HEK293 (cell line): Measurements from ENCODE around the gene C2orf81.

Source experiments
- BCL11B ChIP-seq: fragments of 450-650 bp; formaldehyde crosslinking; IDR thresholded peaks from 2 replicates; pipeline ENCODE4 v1.5.1; 2016; ENCODE audit warnings: low read depth, missing biosample characterization, missing genetic modification characterization
- GFI1B ChIP-seq: fragments of 450-650 bp; formaldehyde crosslinking; IDR thresholded peaks from 2 replicates; pipeline ENCODE4 v1.5.1; 2016; ENCODE audit warnings: missing biosample characterization, missing genetic modification characterization
- HOXC10 ChIP-seq: sonication (generic); formaldehyde crosslinking; IDR thresholded peaks from 2 replicates; pipeline ENCODE4 v1.8.1; 2023; ENCODE audit warnings: mild to moderate bottlenecking, missing genetic modification reagents
- HOXD13 ChIP-seq: sonication (generic); formaldehyde crosslinking; IDR thresholded peaks from 2 replicates; pipeline ENCODE4 v1.8.0; 2022; ENCODE audit warnings: missing genetic modification reagents, borderline replicate concordance
- MYNN ChIP-seq: fragments of 450-650 bp; formaldehyde crosslinking; IDR thresholded peaks from 2 replicates; pipeline ENCODE4 v1.5.1; 2016; ENCODE audit warnings: missing biosample characterization, missing genetic modification characterization, borderline replicate concordance
- MZF1 ChIP-seq: fragments of 450-650 bp; formaldehyde crosslinking; IDR thresholded peaks from 2 replicates; pipeline ENCODE4 v1.5.1; 2017; ENCODE audit warnings: missing biosample characterization, missing genetic modification characterization, borderline replicate concordance
- PRDM6 ChIP-seq: fragments of 450-650 bp; formaldehyde crosslinking; IDR thresholded peaks from 2 replicates; pipeline ENCODE4 v1.5.1; 2017; ENCODE audit warnings: missing biosample characterization, missing genetic modification characterization
- RBAK ChIP-seq: fragments of 450-650 bp; formaldehyde crosslinking; IDR thresholded peaks from 2 replicates; pipeline ENCODE4 v1.5.1; 2016; ENCODE audit warnings: missing biosample characterization, missing genetic modification characterization
- SETDB1 ChIP-seq: IDR thresholded peaks from one replicate; pipeline ENCODE4 v1.6.1; 2017; ENCODE audit warnings: mild to moderate bottlenecking, low read length, moderate library complexity, mixed read lengths; ENCODE audit not compliant: insufficient read length
- ZFP41 ChIP-seq: fragments of 450-650 bp; formaldehyde crosslinking; IDR thresholded peaks from 2 replicates; pipeline ENCODE4 v1.5.1; 2016; ENCODE audit warnings: missing biosample characterization, missing genetic modification characterization, borderline replicate concordance
- ZNF112 ChIP-seq: fragments of 450-650 bp; formaldehyde crosslinking; IDR thresholded peaks from 2 replicates; pipeline ENCODE4 v1.5.0; 2017; ENCODE audit warnings: missing biosample characterization, missing genetic modification characterization
- ZNF140 ChIP-seq: fragments of 450-650 bp; formaldehyde crosslinking; IDR thresholded peaks from 2 replicates; pipeline ENCODE4 v1.5.1; 2016; ENCODE audit warnings: missing biosample characterization, missing genetic modification characterization
- ZNF157 ChIP-seq: fragments of 450-650 bp; formaldehyde crosslinking; IDR thresholded peaks from 2 replicates; pipeline ENCODE4 v1.5.1; 2016; ENCODE audit warnings: missing biosample characterization, missing genetic modification characterization
- ZNF175 ChIP-seq: fragments of 450-650 bp; formaldehyde crosslinking; IDR thresholded peaks from 2 replicates; pipeline ENCODE4 v1.5.1; 2016; ENCODE audit warnings: missing biosample characterization, missing genetic modification characterization
- ZNF19 ChIP-seq: fragments of 450-650 bp; formaldehyde crosslinking; IDR thresholded peaks from 2 replicates; pipeline ENCODE4; 2016; ENCODE audit warnings: missing biosample characterization, missing genetic modification characterization, low read depth
- ZNF24 ChIP-seq: fragments of 450-650 bp; formaldehyde crosslinking; IDR thresholded peaks from 2 replicates; pipeline ENCODE4 v1.5.1; 2016; ENCODE audit warnings: missing biosample characterization, missing genetic modification characterization
- ZNF302 ChIP-seq: fragments of 450-650 bp; formaldehyde crosslinking; IDR thresholded peaks from 2 replicates; pipeline ENCODE4 v1.5.1; 2016; ENCODE audit warnings: missing biosample characterization, missing genetic modification characterization, low read depth
- ZNF324 ChIP-seq: fragments of 450-650 bp; formaldehyde crosslinking; IDR thresholded peaks from 2 replicates; pipeline ENCODE4 v1.5.1; 2016; ENCODE audit warnings: missing biosample characterization, missing genetic modification characterization
- ZNF510 ChIP-seq: fragments of 450-650 bp; formaldehyde crosslinking; IDR thresholded peaks from 2 replicates; pipeline ENCODE4 v1.5.1; 2018; ENCODE audit warnings: mild to moderate bottlenecking, missing genetic modification characterization, missing biosample characterization; ENCODE audit not compliant: insufficient replicate concordance
- ZNF548 ChIP-seq: fragments of 450-650 bp; formaldehyde crosslinking; IDR thresholded peaks from 2 replicates; pipeline ENCODE4 v1.5.1; 2016; ENCODE audit warnings: missing biosample characterization, missing genetic modification characterization
- ZNF549 ChIP-seq: fragments of 450-650 bp; IDR thresholded peaks from 2 replicates; pipeline ENCODE4 v1.5.1; 2018; ENCODE audit warnings: missing biosample characterization, missing genetic modification characterization, mild to moderate bottlenecking, inconsistent platforms, moderate library complexity
- ZNF623 ChIP-seq: fragments of 450-650 bp; formaldehyde crosslinking; IDR thresholded peaks from 2 replicates; pipeline ENCODE4 v1.5.1; 2016; ENCODE audit warnings: missing biosample characterization, missing genetic modification characterization
- ZNF654 ChIP-seq: fragments of 450-650 bp; formaldehyde crosslinking; IDR thresholded peaks from 2 replicates; pipeline ENCODE4 v1.5.1; 2016; ENCODE audit warnings: low read depth, missing biosample characterization, missing genetic modification characterization
- ZNF785 ChIP-seq: fragments of 450-650 bp; formaldehyde crosslinking; IDR thresholded peaks from 2 replicates; pipeline ENCODE4 v1.5.1; 2016; ENCODE audit warnings: missing biosample characterization, missing genetic modification characterization
- ZSCAN30 ChIP-seq: fragments of 450-650 bp; IDR thresholded peaks from 2 replicates; pipeline ENCODE4 v1.5.1; 2018; ENCODE audit warnings: missing biosample characterization, mild to moderate bottlenecking, missing genetic modification characterization, moderate library complexity
- TF ChIP-seq, protein P1 (sequence below): fragments of 450-650 bp; formaldehyde crosslinking; IDR thresholded peaks from 2 replicates; pipeline ENCODE4 v1.5.1; 2016; ENCODE audit warnings: missing biosample characterization, missing genetic modification characterization
- TF ChIP-seq, protein P2 (sequence below): fragments of 450-650 bp; formaldehyde crosslinking; IDR thresholded peaks from 2 replicates; pipeline ENCODE4 v1.5.1; 2016; ENCODE audit warnings: missing biosample characterization, missing genetic modification characterization
- TF ChIP-seq, protein P3 (sequence below): fragments of 450-650 bp; formaldehyde crosslinking; IDR thresholded peaks from 2 replicates; pipeline ENCODE4 v1.5.1; 2016; ENCODE audit warnings: missing biosample characterization, missing genetic modification characterization, borderline replicate concordance
- TF ChIP-seq, protein P4 (sequence below): fragments of 450-650 bp; formaldehyde crosslinking; IDR thresholded peaks from 2 replicates; pipeline ENCODE4 v1.5.1; 2017; ENCODE audit warnings: missing biosample characterization, missing genetic modification characterization

The C2orf81 gene

DNA sequence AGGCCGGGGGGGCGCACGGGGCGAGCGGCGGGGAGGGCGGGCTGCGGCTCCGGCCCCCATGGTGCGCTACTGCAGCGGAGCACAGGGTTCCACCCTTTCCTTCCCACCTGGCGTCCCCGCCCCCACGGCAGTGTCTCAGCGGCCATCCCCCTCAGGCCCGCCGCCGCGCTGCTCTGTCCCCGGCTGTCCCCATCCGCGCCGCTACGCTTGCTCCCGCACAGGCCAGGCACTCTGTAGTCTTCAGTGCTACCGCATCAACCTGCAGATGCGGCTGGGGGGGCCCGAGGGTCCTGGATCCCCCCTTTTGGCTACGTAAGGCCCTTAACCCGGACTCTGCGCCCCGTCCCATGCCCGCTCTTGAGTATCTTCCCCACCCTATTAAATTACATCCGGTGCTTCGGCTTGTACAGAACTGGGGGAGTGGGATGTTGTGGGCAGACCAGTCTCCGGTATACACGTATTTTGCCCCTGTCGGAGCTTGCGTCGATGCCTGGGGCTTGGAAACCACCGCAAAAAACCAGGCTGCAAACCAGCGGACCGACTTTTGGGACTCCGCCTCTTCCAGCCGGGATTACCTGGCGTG lies 36.2 kb upstream of the C2orf81 start (continued):
- no peak for TF ChIP-seq ZNF654 (tag by site-specific recombination)
- no peak for TF ChIP-seq ZFP41
- no peak for TF ChIP-seq HOXD13 (CRISPR knock-in tag)
- no peak for TF ChIP-seq ZNF548 (tag by site-specific recombination)
- TF ChIP-seq ZNF623 (tag by site-specific recombination), result no peak
- no peak for TF ChIP-seq ZNF19
- TF ChIP-seq ZNF510 (tag by site-specific recombination), result no peak
- TF ChIP-seq MZF1 (tag by site-specific recombination), result peak; percentile 51; the same call in 1 of the 2 replicates
- no peak for TF ChIP-seq ZNF24 (tag by site-specific recombination)
- no peak for TF ChIP-seq RBAK (tag by site-specific recombination)
- TF ChIP-seq MYNN, result no peak
- no peak for TF ChIP-seq HOXC10 (CRISPR knock-in tag)
- TF ChIP-seq, protein P1, sequence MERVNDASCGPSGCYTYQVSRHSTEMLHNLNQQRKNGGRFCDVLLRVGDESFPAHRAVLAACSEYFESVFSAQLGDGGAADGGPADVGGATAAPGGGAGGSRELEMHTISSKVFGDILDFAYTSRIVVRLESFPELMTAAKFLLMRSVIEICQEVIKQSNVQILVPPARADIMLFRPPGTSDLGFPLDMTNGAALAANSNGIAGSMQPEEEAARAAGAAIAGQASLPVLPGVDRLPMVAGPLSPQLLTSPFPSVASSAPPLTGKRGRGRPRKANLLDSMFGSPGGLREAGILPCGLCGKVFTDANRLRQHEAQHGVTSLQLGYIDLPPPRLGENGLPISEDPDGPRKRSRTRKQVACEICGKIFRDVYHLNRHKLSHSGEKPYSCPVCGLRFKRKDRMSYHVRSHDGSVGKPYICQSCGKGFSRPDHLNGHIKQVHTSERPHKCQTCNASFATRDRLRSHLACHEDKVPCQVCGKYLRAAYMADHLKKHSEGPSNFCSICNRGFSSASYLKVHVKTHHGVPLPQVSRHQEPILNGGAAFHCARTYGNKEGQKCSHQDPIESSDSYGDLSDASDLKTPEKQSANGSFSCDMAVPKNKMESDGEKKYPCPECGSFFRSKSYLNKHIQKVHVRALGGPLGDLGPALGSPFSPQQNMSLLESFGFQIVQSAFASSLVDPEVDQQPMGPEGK (tag by site-specific recombination), result peak; percentile 91
- TF ChIP-seq, protein P2, sequence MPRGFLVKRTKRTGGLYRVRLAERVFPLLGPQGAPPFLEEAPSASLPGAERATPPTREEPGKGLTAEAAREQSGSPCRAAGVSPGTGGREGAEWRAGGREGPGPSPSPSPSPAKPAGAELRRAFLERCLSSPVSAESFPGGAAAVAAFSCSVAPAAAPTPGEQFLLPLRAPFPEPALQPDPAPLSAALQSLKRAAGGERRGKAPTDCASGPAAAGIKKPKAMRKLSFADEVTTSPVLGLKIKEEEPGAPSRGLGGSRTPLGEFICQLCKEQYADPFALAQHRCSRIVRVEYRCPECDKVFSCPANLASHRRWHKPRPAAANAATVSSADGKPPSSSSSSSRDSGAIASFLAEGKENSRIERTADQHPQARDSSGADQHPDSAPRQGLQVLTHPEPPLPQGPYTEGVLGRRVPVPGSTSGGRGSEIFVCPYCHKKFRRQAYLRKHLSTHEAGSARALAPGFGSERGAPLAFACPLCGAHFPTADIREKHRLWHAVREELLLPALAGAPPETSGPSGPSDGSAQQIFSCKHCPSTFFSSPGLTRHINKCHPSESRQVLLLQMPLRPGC, result 0 out of 2 replicates have a peak, but pooled peaks have one; percentile 51
- TF ChIP-seq, protein P3, sequence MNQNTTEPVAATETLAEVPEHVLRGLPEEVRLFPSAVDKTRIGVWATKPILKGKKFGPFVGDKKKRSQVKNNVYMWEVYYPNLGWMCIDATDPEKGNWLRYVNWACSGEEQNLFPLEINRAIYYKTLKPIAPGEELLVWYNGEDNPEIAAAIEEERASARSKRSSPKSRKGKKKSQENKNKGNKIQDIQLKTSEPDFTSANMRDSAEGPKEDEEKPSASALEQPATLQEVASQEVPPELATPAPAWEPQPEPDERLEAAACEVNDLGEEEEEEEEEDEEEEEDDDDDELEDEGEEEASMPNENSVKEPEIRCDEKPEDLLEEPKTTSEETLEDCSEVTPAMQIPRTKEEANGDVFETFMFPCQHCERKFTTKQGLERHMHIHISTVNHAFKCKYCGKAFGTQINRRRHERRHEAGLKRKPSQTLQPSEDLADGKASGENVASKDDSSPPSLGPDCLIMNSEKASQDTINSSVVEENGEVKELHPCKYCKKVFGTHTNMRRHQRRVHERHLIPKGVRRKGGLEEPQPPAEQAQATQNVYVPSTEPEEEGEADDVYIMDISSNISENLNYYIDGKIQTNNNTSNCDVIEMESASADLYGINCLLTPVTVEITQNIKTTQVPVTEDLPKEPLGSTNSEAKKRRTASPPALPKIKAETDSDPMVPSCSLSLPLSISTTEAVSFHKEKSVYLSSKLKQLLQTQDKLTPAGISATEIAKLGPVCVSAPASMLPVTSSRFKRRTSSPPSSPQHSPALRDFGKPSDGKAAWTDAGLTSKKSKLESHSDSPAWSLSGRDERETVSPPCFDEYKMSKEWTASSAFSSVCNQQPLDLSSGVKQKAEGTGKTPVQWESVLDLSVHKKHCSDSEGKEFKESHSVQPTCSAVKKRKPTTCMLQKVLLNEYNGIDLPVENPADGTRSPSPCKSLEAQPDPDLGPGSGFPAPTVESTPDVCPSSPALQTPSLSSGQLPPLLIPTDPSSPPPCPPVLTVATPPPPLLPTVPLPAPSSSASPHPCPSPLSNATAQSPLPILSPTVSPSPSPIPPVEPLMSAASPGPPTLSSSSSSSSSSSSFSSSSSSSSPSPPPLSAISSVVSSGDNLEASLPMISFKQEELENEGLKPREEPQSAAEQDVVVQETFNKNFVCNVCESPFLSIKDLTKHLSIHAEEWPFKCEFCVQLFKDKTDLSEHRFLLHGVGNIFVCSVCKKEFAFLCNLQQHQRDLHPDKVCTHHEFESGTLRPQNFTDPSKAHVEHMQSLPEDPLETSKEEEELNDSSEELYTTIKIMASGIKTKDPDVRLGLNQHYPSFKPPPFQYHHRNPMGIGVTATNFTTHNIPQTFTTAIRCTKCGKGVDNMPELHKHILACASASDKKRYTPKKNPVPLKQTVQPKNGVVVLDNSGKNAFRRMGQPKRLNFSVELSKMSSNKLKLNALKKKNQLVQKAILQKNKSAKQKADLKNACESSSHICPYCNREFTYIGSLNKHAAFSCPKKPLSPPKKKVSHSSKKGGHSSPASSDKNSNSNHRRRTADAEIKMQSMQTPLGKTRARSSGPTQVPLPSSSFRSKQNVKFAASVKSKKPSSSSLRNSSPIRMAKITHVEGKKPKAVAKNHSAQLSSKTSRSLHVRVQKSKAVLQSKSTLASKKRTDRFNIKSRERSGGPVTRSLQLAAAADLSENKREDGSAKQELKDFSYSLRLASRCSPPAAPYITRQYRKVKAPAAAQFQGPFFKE (tag by site-specific recombination), result no peak
- TF ChIP-seq ZNF112, result no peak
- peak; percentile 46; the same call in 1 of the 2 replicates for TF ChIP-seq ZSCAN30
- TF ChIP-seq ZNF549, result no peak
- TF ChIP-seq, protein P4, sequence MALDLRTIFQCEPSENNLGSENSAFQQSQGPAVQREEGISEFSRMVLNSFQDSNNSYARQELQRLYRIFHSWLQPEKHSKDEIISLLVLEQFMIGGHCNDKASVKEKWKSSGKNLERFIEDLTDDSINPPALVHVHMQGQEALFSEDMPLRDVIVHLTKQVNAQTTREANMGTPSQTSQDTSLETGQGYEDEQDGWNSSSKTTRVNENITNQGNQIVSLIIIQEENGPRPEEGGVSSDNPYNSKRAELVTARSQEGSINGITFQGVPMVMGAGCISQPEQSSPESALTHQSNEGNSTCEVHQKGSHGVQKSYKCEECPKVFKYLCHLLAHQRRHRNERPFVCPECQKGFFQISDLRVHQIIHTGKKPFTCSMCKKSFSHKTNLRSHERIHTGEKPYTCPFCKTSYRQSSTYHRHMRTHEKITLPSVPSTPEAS (tag by site-specific recombination), result no peak
- no peak for TF ChIP-seq ZNF157 (tag by site-specific recombination)
- TF ChIP-seq PRDM6, result no peak
- TF ChIP-seq BCL11B, result no peak
- no peak for TF ChIP-seq ZNF324 (tag by site-specific recombination)
- TF ChIP-seq GFI1B (tag by site-specific recombination), result no peak
- no peak for TF ChIP-seq SETDB1
- TF ChIP-seq ZNF302 (tag by site-specific recombination), result no peak
- TF ChIP-seq ZNF785, result no peak
- no peak for TF ChIP-seq ZNF140 (tag by site-specific recombination)
- no peak for TF ChIP-seq ZNF175 (tag by site-specific recombination)
